Urinary bladder (tissue), 4 donors: Measurements from ENCODE around the gene GALNT15. TPM values are rescaled to one million over a fixed set of nuclear protein-coding genes. Genes with fewer than 3 reads are reported as not detected.
A peak's percentile ranks its signal among the peaks of the same experiment; 100 is the strongest.

Experiments
- DNase-seq: peaks from one replicate; pipeline ENCODE4 v3.0.0-alpha.2; 2015; ENCODE audit errors: extremely low spot score
- H3K27ac ChIP-seq: one replicate; pipeline ENCODE4 v1.5.1; 2013; ENCODE audit warnings: low read depth, mild to moderate bottlenecking, moderate library complexity
- H3K36me3 ChIP-seq: one replicate; pipeline ENCODE4 v1.6.1; 2013; ENCODE audit warnings: mild to moderate bottlenecking, moderate library complexity; ENCODE audit not compliant: insufficient read depth
- H3K4me1 ChIP-seq: one replicate; pipeline ENCODE4 v1.6.1; 2013; ENCODE audit warnings: mild to moderate bottlenecking, moderate library complexity; ENCODE audit not compliant: insufficient read depth
- H3K4me3 ChIP-seq: one replicate; pipeline ENCODE4 v1.5.1; 2013; ENCODE audit warnings: low read depth, low read length
- WGBS: extraction: QIAGEN DNeasy Blood & Tissue Kit; methylation state at CpG from one replicate; pipeline ENCODE4 v1.1.7; 2013; 5-methylcytosine and 5-hydroxymethylcytosine counted together
- polyA plus RNA-seq: library from polyadenylated mRNA; stranded (reverse); fragments of 200-250 nt; gene quantifications from one replicate; pipeline ENCODE4 v1.2.3, GENCODE V29; 2013
- total RNA-seq: library from RNA; depleted of rRNA; stranded (reverse); fragments of >200 nt; gene quantifications from one replicate; pipeline ENCODE4 v1.2.3, GENCODE V29; 2014
- donor health status: healthy with polysubstance abuse.
- donor health status: healthy.

Gene GALNT15
- total and polyA plus RNA-seq, 2 donors: 6.0 to 121 TPM

DNA sequence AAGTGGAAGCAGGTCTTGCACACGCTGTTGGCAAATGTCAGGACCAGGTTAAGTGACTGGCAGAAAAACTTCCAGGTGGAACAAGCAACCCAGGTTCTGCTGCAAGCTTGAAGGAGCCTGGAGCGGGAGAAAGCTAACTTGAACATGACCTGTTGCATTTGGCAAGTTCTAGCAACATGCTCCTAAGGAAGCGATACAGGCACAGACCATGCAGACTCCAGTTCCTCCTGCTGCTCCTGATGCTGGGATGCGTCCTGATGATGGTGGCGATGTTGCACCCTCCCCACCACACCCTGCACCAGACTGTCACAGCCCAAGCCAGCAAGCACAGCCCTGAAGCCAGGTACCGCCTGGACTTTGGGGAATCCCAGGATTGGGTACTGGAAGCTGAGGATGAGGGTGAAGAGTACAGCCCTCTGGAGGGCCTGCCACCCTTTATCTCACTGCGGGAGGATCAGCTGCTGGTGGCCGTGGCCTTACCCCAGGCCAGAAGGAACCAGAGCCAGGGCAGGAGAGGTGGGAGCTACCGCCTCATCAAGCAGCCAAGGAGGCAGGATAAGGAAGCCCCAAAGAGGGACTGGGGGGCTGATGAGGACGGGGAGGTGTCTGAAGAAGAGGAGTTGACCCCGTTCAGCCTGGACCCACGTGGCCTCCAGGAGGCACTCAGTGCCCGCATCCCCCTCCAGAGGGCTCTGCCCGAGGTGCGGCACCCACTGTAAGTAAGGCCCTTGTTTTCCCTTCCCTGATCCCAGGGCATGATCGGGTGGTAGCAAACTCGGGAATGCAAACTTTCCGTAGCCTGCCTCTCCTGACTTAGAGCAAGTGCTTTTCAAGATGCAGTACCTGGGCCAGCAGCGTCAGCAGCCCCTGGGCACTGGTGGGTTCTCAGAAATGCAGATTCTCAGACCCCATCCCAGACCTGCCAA is 759 bp downstream of the GALNT15 start:
- 89% methylated on average over 19 of the region's 19 CpGs for WGBS
- Histone ChIP-seq H3K36me3 (no peaks in the 10 kb centered on the region), H3K4me1 (no peaks in the 10 kb centered on the region), H3K4me3 (peak overlapping the region; percentile 27), H3K27ac (no peak overlapping the region)
- no peak for DNase-seq

DNA sequence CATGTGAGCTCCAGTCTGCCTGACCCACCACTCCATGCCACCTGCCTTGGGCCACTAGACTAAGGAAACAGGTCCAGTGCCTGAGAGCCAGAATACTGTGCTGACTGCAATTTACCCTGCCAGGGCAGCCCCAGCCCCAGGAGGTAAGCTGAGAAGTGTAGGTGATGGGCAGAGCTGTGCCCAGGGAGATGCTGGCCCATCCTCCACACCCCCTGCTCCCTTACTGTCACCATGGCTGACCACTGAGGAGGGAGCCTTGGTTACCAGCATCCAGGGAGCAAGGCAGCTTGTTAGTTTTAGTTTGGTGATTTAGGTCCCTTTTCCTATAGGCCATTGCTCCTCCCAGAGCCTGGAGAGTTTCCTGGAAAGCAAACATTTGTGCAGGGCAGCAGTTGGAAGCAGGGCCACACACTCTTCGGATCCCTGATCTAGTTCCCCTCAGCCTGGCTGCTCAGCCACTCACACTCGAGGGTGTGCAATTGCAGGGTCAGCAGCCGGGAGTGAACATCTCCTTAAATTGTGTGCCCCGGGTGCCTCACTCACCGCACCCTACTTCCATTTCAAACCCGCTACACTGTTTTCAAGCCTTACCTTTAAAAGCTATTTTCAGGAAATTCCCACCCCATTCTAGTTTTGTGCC is 2.0 kb downstream of the GALNT15 start:
- peak overlapping the region; percentile 27 for H3K4me3 ChIP-seq

DNA sequence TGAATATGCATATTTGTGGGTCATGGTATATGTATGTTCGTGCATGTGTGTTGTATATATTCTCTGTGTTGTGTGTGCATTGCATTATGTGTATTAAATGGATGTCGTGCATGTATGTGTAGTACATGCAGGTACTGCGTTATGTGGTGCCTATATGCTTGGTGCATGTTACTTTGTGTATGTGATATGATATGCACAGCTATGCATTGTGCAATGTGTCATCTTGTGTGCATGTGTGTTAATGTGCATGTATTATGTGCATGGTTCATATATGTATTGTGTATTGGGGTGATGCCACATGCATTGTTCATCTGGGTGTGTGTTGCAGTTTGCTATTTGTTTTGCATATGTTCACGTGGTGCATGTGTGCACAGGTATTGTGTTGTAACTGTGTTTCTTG is 2.9 kb downstream of the GALNT15 start:
- WGBS: 92% methylated on average over 4 of the region's 4 CpGs
- DNase-seq: no peak
- peak overlapping the region; percentile 27 for H3K4me3 ChIP-seq
- no peak overlapping the region for H3K27ac ChIP-seq
- no peaks in the 10 kb centered on the region for H3K4me1 ChIP-seq
- no peaks in the 10 kb centered on the region for H3K36me3 ChIP-seq

More for the DNA sequence above, 2.0 kb downstream of the GALNT15 start:
- DNase-seq: no peak
- H3K4me1 ChIP-seq: no peaks in the 10 kb centered on the region
- H3K27ac ChIP-seq: no peak overlapping the region
- H3K36me3 ChIP-seq: no peaks in the 10 kb centered on the region
- WGBS: 73% methylated on average over 6 of the region's 6 CpGs

DNA sequence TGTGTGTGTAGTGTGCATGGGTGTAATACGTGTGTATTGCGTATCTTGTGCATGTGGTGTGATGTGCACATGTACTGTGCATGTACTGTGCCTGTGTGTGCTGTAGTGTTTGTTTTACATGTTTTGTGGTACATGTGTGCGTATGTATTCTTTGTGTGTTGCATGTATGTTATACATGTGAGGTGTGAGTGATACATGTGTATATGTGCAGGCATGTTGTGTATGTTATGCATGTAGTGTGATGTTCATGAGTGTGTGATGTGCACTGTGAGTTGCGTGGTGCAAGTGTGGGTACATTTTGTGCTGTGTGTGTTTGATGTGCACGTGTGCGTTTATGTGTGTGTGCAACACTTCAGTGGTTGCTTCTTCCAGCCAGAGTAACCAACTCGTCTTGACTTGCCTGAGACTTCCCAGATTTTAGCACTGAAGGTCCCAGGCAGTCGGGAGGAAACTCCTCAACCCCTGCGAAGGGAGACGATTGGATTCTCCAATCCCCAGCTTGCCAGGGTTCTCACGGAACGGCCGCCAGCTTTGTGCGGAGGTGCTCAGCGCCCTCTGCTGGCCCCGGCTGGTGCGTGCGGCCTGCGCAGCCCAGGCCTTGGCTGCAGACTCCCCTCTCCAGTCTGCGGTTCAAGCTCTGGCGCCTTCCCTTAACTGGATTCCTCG is 3.6 kb downstream of the GALNT15 start:
- Histone ChIP-seq H3K36me3 (no peaks in the 10 kb centered on the region), H3K4me3 (peak overlapping the region; percentile 27), H3K4me1 (no peaks in the 10 kb centered on the region), H3K27ac (no peak overlapping the region)
- WGBS: 21% methylated on average over 22 of the region's 22 CpGs
- no peak for DNase-seq

DNA sequence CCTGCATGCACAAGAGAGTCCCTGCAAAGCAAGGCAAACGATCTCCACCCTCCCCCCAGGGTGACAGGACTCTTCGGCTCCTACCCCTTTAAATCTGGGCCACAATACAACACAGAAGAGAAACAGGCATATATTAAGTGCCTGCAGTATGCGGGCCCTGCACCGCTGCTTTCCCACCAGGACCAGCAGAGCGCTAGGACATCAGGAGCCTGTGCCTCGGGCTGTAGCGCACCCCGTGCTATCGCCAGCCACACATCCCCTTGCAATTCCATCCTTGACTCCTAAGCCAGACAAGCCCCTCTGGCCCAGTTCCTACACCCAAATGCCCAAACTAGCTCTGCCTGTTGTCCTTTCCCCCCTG is 4.1 kb downstream of the GALNT15 start:
- DNase-seq: no peak
- Histone ChIP-seq H3K27ac (no peak overlapping the region), H3K4me3 (no peak overlapping the region), H3K36me3 (no peaks in the 10 kb centered on the region), H3K4me1 (no peaks in the 10 kb centered on the region)
- WGBS: 69% methylated on average over 9 of the region's 9 CpGs

DNA sequence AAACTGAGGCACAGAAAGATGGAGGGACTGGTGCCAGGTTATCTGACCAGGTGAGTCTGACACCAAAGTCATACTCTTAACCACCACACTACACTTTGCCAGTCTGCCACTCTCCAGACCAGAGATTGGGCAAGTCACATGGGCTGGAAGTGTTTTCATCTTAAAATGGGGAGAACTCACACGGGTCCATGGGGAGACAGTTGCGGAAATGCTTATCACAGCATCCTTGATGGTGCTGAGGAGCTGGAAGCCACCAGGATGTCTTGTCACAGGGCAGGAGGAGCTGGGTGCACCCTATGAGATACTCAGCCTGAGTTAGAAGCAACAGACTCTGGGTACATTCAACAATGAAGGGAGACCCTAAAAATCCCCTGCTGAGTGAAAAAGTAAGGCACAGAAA is 4.8 kb downstream of the GALNT15 start:
- H3K4me1 ChIP-seq: no peaks in the 10 kb centered on the region
- H3K36me3 ChIP-seq: no peaks in the 10 kb centered on the region
- no peak for DNase-seq
- WGBS: 87% methylated on average over 2 of the region's 2 CpGs
- no peak overlapping the region for H3K27ac ChIP-seq
- no peak overlapping the region for H3K4me3 ChIP-seq

DNA sequence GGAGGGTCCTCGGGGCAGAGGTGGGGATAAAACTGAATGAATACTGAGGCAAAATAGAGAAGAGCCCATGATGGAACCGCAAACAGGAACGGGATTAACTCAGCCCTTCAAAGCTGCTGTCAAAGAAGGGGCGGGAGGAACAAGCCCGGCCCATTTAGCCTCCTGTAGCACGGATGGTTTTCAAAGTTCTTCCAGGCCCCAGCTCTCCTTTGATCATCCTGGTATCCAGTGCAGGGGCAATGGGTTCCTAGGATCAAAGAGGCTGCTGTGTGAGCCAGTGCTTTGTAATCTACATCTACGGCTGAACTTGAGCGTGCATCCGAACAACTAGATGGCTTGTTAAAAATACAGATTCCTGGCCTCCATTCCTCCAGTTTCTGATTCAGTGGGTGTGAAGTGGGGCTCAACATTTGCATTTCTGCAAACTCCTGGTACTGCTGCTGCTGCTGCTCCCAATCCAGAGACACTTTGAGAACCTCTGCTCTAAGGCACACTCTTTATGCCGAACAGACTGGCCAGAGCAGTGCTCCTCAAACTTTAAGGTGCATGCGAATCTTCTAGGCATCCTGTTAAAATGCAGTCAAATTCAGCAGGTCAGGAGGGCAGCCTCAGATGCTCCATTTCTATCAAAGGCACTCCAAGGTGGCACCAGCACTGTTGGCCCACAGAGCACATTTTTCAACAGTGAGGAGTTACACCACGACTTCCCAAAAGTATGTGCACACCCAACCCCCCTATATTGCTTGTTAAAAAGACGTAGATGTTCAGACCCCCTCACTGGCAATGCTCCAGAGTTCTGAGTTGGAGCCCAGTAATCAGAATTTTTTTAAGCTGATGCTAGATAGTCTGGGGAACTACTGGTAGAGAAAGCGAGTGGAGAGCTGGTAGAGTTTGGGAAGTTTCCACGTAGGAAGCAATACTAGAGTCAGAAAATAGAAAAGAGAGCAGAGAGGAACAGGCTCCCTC is 5.6 kb downstream of the GALNT15 start:
- WGBS: 81% methylated on average over 15 of the region's 15 CpGs
- Histone ChIP-seq H3K4me1 (no peaks in the 10 kb centered on the region), H3K36me3 (no peaks in the 10 kb centered on the region), H3K27ac (no peak overlapping the region), H3K4me3 (no peak overlapping the region)
- no peak for DNase-seq

DNA sequence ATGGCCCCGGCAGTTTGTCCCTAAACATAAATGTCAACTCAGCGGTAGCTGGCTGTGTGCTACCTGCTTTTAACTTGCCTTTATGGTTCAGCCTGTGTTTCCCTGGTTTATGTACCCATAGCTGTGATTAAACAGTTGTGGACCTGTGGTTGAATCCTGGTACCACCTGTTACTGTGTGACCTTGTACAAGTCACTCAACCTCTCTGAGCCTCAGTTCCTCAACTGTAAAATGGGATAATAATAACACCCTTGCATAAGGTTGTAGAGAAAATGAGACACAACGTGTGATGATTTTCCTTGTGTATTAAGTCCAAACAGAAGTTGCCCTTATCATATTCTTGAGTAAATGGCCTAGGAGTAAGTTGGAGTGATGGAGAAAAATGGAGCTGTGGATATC is 6.3 kb downstream of the GALNT15 start:
- Histone ChIP-seq H3K36me3 (no peaks in the 10 kb centered on the region), H3K27ac (no peak overlapping the region), H3K4me1 (no peaks in the 10 kb centered on the region), H3K4me3 (no peak overlapping the region)
- 88% methylated on average over 3 of the region's 3 CpGs for WGBS
- no peak for DNase-seq

DNA sequence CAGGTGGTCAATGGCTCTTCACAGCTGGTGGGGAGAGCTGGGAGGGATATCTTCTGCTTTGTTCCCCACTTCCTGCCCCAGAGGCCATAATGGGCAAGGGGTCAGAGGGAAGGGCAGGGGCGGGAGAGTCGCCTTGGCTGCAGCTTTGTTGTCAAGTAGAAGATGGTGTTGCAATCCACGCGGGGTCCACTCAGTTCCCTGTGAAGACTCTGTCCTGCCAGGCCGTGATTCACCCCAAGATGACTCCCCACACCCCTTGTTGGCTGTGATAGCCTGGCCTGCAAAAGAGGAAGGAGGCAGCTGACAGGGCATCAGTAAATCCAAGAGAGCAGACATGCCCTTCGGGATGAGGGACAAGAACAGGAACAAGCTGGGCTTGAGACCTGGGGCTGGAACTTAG is 6.9 kb downstream of the GALNT15 start:
- 69% methylated on average over 6 of the region's 6 CpGs for WGBS
- no peak overlapping the region for H3K27ac ChIP-seq
- H3K36me3 ChIP-seq: no peaks in the 10 kb centered on the region
- no peak for DNase-seq
- H3K4me3 ChIP-seq: no peak overlapping the region
- H3K4me1 ChIP-seq: no peaks in the 10 kb centered on the region

DNA sequence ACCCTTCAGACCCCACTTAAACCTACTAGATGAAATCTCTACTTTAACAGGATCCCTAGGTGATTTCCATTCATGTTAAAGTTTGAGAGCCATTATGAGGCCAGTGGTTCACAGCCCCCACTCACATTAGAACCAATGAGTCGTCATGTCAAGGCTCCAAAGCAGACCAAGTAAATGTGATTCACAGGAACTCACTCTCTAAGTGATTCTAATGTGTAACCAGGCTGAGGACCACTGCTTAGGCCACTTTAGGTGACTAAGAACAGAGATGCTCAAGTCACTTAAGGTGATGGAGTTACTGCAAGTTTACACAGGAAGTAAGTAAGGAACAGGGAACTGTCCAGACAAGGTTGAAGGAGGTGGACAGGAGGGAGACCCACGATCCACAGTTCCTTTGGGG is 7.7 kb downstream of the GALNT15 start:
- H3K36me3 ChIP-seq: no peaks in the 10 kb centered on the region
- WGBS: 92% methylated on average over 2 of the region's 2 CpGs
- no peaks in the 10 kb centered on the region for H3K4me1 ChIP-seq
- no peak overlapping the region for H3K27ac ChIP-seq
- no peak overlapping the region for H3K4me3 ChIP-seq
- DNase-seq: no peak

DNA sequence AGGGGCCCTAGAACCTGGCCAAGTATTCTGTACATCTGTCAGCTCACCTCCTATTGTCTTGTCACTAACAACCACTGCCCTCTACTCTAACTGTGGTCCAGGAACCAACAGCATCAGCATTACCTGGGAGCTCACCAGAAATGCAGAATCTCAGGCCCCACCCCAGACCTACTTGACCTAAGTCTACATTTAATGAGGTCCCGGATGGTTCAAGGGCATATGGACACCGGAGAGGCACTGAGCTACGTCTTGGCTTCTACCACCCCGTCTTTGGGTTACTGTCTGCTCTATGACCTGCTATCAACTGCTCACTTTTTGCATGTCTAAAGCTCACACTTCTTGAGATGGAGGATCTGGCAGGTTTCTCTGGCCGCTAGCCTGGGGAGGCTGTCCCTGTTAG is 8.1 kb downstream of the GALNT15 start:
- Histone ChIP-seq H3K4me1 (no peaks in the 10 kb centered on the region), H3K36me3 (no peaks in the 10 kb centered on the region)
- DNase-seq: no peak

DNA sequence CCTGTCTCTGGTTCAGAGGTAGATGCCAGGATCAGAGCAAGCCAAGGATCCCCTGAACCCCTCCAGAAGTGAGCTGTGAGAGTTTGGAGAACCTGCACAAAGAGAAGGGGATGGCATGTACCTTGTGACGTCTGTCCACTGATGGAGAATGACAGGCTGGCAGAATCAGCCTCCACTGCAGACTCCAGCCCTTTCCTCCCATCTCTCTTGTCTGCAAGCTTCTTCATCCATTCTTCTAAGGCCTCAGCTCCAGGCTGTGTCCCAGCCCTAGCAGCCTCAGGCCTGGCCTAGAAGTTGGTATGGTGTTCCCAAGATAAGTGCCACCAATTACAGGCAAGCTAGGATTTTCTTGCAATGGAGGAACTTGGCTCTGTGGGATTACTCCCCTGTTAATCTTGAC is 8.6 kb downstream of the GALNT15 start:
- H3K4me1 ChIP-seq: no peaks in the 10 kb centered on the region
- H3K36me3 ChIP-seq: no peaks in the 10 kb centered on the region
- H3K27ac ChIP-seq: no peak overlapping the region
- WGBS: 95% methylated on average over 1 of the region's 1 CpG
- DNase-seq: no peak
- H3K4me3 ChIP-seq: no peak overlapping the region

More for the DNA sequence above, 8.1 kb downstream of the GALNT15 start:
- Histone ChIP-seq H3K4me3 (no peak overlapping the region), H3K27ac (no peak overlapping the region)
- WGBS: 95% methylated on average over 5 of the region's 5 CpGs
